Myocyte (in vitro differentiated cells): ENCODE measurements around the gene ARPC2. TPM values are rescaled to one million over a fixed set of nuclear protein-coding genes. Genes with fewer than 3 reads are reported as not detected.

Experiments
- microRNA-seq: library from miRNA; unstranded; fragments of <30 nt; microRNA quantifications from one replicate; pipeline ENCODE4, GENCODE V29; 2016
- total RNA-seq: library from RNA; depleted of rRNA; stranded (reverse); fragments of >200 nt; gene quantifications from 2 replicates; pipeline ENCODE4 v1.2.3, GENCODE V29; 2014

Gene ARPC2
- total RNA-seq, 1 donor from 2014 or later: 270 TPM

Small RNAs within 50 kb of the gene (microRNA-seq; reads per million reads assigned to microRNA genes)
- 4.5 reads per million, percentile 20 among the genes with 10 or more reads in this experiment for gene MIR6513

Other genes with a start within 250 kb of the ARPC2 start
- 106 TPM in 2 replicates for gene TNS1, start 214.2 kb upstream of the ARPC2 start, total RNA-seq
- gene RUFY4, start 147.9 kb upstream of the ARPC2 start, total RNA-seq: 0.08 TPM in 1 of 2 replicates, not detected in the other
- not detected in 2 replicates for gene CXCR2, start 91.2 kb upstream of the ARPC2 start, total RNA-seq
- gene CXCR1, start 50.2 kb upstream of the ARPC2 start, total RNA-seq: not detected in 2 replicates
- gene GPBAR1, start 43.8 kb downstream of the ARPC2 start, total RNA-seq: 0.57 and 1.1 TPM in 2 replicates
- gene AAMP, start 52.9 kb downstream of the ARPC2 start, total RNA-seq: 173 and 198 TPM in 2 replicates
- gene PNKD, start 53.3 kb downstream of the ARPC2 start, total RNA-seq: 30.6 and 37.8 TPM in 2 replicates
- gene TMBIM1, start 75.3 kb downstream of the ARPC2 start, total RNA-seq: 198 and 212 TPM in 2 replicates
- gene CATIP, start 139.7 kb downstream of the ARPC2 start, total RNA-seq: not detected in 2 replicates
- 0.03 and 0.36 TPM in 2 replicates for gene SLC11A1, start 165.1 kb downstream of the ARPC2 start, total RNA-seq
- gene CTDSP1, start 182.7 kb downstream of the ARPC2 start, total RNA-seq: 45.3 and 48.9 TPM in 2 replicates
- gene VIL1, start 201.9 kb downstream of the ARPC2 start, total RNA-seq: not detected in 2 replicates